ENCODE data around the gene DMBX1. TPM values are rescaled to one million over a fixed set of nuclear protein-coding genes. Genes with fewer than 3 reads are reported as not detected.

Gene DMBX1
- total and polyA plus RNA-seq, 2 donors (not counting 1 experiment from before 2014, with no cell fraction given): not detected

DNA sequence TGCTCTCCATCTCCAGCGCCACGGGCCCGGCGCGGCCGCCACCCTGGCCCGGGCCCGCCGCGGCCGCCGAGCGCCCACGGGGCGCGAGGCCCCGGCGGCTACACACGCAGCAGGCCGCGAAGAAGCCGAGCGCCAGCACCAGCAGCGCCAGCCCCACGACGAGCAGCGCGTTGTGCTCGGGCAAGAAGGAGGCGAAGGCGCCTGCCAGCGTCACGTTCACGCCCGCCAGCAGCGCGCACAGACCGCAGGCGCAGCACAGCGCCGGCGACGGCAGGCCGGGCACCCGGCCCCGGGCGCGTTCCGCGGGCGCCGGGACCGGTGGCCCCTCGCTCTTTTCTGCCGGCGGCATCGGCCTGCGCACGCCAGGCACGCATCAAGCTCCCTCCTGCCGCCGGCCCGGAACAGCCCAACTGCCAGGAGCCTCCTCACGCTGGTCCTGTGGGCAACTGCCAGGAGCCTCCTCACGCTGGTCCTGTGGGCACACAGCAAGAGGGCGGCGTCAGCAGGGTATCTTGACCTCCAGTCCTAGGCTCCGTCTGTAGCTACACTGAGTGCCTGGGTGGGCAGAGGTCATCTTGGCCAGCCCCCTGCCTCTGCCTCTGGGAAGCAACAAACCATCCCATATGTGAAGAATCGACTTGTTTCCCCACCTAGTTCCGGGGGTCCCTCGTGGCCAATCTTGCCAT, 43.7 kb downstream of the DMBX1 start:
- H3K4me1 Mint-ChIP-seq: peaks cover 3% of the 10 kb centered on the region
- TF ChIP-seq, protein P1, sequence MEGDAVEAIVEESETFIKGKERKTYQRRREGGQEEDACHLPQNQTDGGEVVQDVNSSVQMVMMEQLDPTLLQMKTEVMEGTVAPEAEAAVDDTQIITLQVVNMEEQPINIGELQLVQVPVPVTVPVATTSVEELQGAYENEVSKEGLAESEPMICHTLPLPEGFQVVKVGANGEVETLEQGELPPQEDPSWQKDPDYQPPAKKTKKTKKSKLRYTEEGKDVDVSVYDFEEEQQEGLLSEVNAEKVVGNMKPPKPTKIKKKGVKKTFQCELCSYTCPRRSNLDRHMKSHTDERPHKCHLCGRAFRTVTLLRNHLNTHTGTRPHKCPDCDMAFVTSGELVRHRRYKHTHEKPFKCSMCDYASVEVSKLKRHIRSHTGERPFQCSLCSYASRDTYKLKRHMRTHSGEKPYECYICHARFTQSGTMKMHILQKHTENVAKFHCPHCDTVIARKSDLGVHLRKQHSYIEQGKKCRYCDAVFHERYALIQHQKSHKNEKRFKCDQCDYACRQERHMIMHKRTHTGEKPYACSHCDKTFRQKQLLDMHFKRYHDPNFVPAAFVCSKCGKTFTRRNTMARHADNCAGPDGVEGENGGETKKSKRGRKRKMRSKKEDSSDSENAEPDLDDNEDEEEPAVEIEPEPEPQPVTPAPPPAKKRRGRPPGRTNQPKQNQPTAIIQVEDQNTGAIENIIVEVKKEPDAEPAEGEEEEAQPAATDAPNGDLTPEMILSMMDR (IDR thresholded peaks at IDR 0.05): no peak
- no peak for TF ChIP-seq EZH2 (IDR thresholded peaks at IDR 0.05; ENCODE audit: borderline replicate concordance, insufficient read depth, low read depth, low read length, poor library complexity, severe bottlenecking)
- H3K9ac ChIP-seq (ENCODE audit: low read length): peak overlapping the region; percentile 35
- no peaks in the 10 kb centered on the region for H3K79me2 ChIP-seq (ENCODE audit: control insufficient read depth, insufficient read depth, low read length)
- H3K4me3 Mint-ChIP-seq: peak overlapping the region; percentile 83
- H3K4me3 ChIP-seq (ENCODE audit: control extremely low read depth in 1 of 5, extremely low read depth in 1 of 5, insufficient read depth in 1 of 5, low read depth in 2 of 5, low read length in 4 of 5): peak overlapping the region in 3 of 5 experiments; percentile 23 to 29 (median 27)
- H3K9me3 Mint-ChIP-seq (ENCODE audit: insufficient read depth): peaks cover 7% of the 10 kb centered on the region
- H3K4me2 ChIP-seq (replicated peaks; ENCODE audit: low read depth, low read length, poor library complexity, severe bottlenecking): peak overlapping the region; percentile 66
- peaks cover 0 to 40% (median 14%) of the 10 kb centered on the region in 4 experiments for H3K27me3 ChIP-seq (replicated peaks in 1 of 4; ENCODE audit: control extremely low read depth in 1 of 4, control insufficient read depth in 3 of 4, insufficient read depth in 4 of 4, low read length in 3 of 4)
- H3K36me3 ChIP-seq (replicated peaks in 1 of 2; ENCODE audit: control extremely low read depth in 1 of 2, control insufficient read depth in 1 of 2, extremely low read depth in 1 of 2, insufficient read depth in 2 of 2, low read length in 1 of 2): no peaks in the 10 kb centered on the region
- peaks cover 58% of the 10 kb centered on the region for H3K27me3 Mint-ChIP-seq
- no peak overlapping the region for H3K27ac Mint-ChIP-seq
- no peaks in the 10 kb centered on the region for H4K20me1 ChIP-seq (ENCODE audit: control insufficient read depth, insufficient read depth, low read length, poor library complexity, severe bottlenecking)
- H3K4me1 ChIP-seq (ENCODE audit: control insufficient read depth in 2 of 2, insufficient read depth in 2 of 2, low read length in 2 of 2): peaks cover 0 to 6% of the 10 kb centered on the region in 2 donors
- ATAC-seq (ENCODE audit: low read depth) (peak; percentile 47), DNase-seq (peak; percentile 48)
- POLR2A ChIA-PET: interaction anchor here (0.9 kb wide), 1 partner anchor 185 kb away, joined by 4 read pairs; no protein-coding TSS in a partner anchor
- CTCF ChIA-PET: interaction anchor here (1.6 to 8.2 kb wide), 4 partner anchors 25 to 192 kb away, joined by 3 to 122 read pairs (median 14); no protein-coding TSS in a partner anchor
- H2AFZ ChIP-seq (ENCODE audit: insufficient read depth, low read depth, low read length, poor library complexity, severe bottlenecking): peak overlapping the region; percentile 54
- H3K9me3 ChIP-seq (ENCODE audit: control extremely low read depth in 1 of 3, control insufficient read depth in 2 of 3, insufficient read depth in 1 of 3, low read length in 2 of 3): no peaks in the 10 kb centered on the region
- intact Hi-C loops (cut with micrococcal nuclease): loop anchor here (1.0 kb wide), 1 partner anchor 192 kb away; no protein-coding TSS in a partner anchor
- H3K27ac ChIP-seq (ENCODE audit: low read length in 2 of 2): no peak overlapping the region
- WGBS (ENCODE audit: insufficient coverage): 6% methylated on average over 71 of the region's 71 CpGs

DNA sequence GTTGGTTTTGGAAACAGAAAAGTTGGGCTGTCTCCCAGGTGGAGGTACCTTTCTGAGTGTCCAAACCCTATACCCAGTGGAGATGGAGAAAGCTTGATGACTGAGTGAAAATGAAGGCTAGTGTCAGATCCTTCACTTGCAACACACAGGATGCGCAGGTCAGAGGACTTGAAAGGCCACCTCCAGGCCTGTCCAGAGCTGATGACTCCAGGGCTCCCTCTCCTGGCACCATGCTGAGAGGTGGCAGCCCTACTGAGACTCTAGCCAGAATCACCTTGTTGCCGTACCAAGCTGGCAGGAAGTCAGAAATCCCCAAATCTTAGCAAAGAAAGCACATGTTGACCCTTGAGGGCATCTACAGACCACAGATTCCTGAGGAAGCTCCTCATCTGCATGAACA, 45.4 kb downstream of the DMBX1 start:
- 62% methylated on average over 2 of the region's 2 CpGs for WGBS (ENCODE audit: insufficient coverage)
- no peaks in the 10 kb centered on the region for H4K20me1 ChIP-seq (ENCODE audit: control insufficient read depth, insufficient read depth, low read length, poor library complexity, severe bottlenecking)
- no peak overlapping the region for H3K4me2 ChIP-seq (replicated peaks; ENCODE audit: low read depth, low read length, poor library complexity, severe bottlenecking)
- ATAC-seq (ENCODE audit: low read depth) (no peak), DNase-seq (no peak)
- no peaks in the 10 kb centered on the region for H3K79me2 ChIP-seq (ENCODE audit: control insufficient read depth, insufficient read depth, low read length)
- peaks cover 0 to 45% (median 13%) of the 10 kb centered on the region in 4 experiments for H3K27me3 ChIP-seq (replicated peaks in 1 of 4; ENCODE audit: control extremely low read depth in 1 of 4, control insufficient read depth in 3 of 4, insufficient read depth in 4 of 4, low read length in 3 of 4)
- H3K9me3 ChIP-seq (ENCODE audit: control extremely low read depth in 1 of 3, control insufficient read depth in 2 of 3, insufficient read depth in 1 of 3, low read length in 2 of 3): no peaks in the 10 kb centered on the region
- no peak overlapping the region for H3K4me3 ChIP-seq (ENCODE audit: control extremely low read depth in 1 of 5, extremely low read depth in 1 of 5, insufficient read depth in 1 of 5, low read depth in 2 of 5, low read length in 4 of 5)
- H2AFZ ChIP-seq (ENCODE audit: insufficient read depth, low read depth, low read length, poor library complexity, severe bottlenecking): no peak overlapping the region
- H3K4me3 Mint-ChIP-seq: no peak overlapping the region
- ChIA-PET POLR2A (no interaction called here), CTCF (interaction anchor here (1.0 to 1.9 kb wide), 4 partner anchors 9 to 190 kb away, joined by 3 to 6 read pairs (median 4); no protein-coding TSS in a partner anchor)
- H3K27ac ChIP-seq (ENCODE audit: low read length in 2 of 2): no peak overlapping the region
- H3K4me1 ChIP-seq (ENCODE audit: control insufficient read depth in 2 of 2, insufficient read depth in 2 of 2, low read length in 2 of 2): peaks cover 0 to 6% of the 10 kb centered on the region in 2 donors
- no peak for TF ChIP-seq EZH2 (IDR thresholded peaks at IDR 0.05; ENCODE audit: borderline replicate concordance, insufficient read depth, low read depth, low read length, poor library complexity, severe bottlenecking)
- TF ChIP-seq, protein P1 (IDR thresholded peaks at IDR 0.05): peak; percentile 17
- H3K9me3 Mint-ChIP-seq (ENCODE audit: insufficient read depth): peaks cover 7% of the 10 kb centered on the region
- no peaks in the 10 kb centered on the region for H3K36me3 ChIP-seq (replicated peaks in 1 of 2; ENCODE audit: control extremely low read depth in 1 of 2, control insufficient read depth in 1 of 2, extremely low read depth in 1 of 2, insufficient read depth in 2 of 2, low read length in 1 of 2)
- no peak overlapping the region for H3K9ac ChIP-seq (ENCODE audit: low read length)
- H3K27ac Mint-ChIP-seq: no peak overlapping the region
- H3K4me1 Mint-ChIP-seq: peaks cover 3% of the 10 kb centered on the region
- intact Hi-C loops (cut with micrococcal nuclease): no loop called here
- peaks cover 50% of the 10 kb centered on the region for H3K27me3 Mint-ChIP-seq
